HL-60 (cell line): ENCODE results near the gene TBC1D17.

ENCODE experiments used
- DNase-seq, 2 experiments: peaks; one replicate each; pipeline ENCODE4 v3.0.0-alpha.2; 2010 to 2020; ENCODE audit warnings: low read depth in 1 of 2, low spot score in 1 of 2
- H3K27ac ChIP-seq: fragments of 250-450 bp; sonication (Bioruptor Pico); replicated peaks from 2 replicates; pipeline ENCODE4 v1.5.1; 2020; ENCODE audit warnings: mild to moderate bottlenecking, moderate library complexity
- H3K27me3 ChIP-seq: fragments of 250-450 bp; sonication (Bioruptor Pico); 2 replicates; pipeline ENCODE4 v1.5.1; 2021; ENCODE audit warnings: mild to moderate bottlenecking, moderate library complexity; ENCODE audit not compliant: insufficient read depth, poor library complexity, severe bottlenecking
- H3K4me3 ChIP-seq: replicated peaks from 2 replicates; pipeline ENCODE4 v1.5.1; 2011; ENCODE audit warnings: mild to moderate bottlenecking, control low read depth, low read length; ENCODE audit not compliant: insufficient read depth
- GABPA ChIP-seq: IDR thresholded peaks from 2 replicates; pipeline ENCODE4 v1.6.1; 2012; ENCODE audit warnings: low read depth
- POLR2AphosphoS5 ChIP-seq: IDR thresholded peaks from 2 replicates; pipeline ENCODE4 v1.6.1; 2012; ENCODE audit warnings: low read depth
- SPI1 ChIP-seq: IDR thresholded peaks from 2 replicates; pipeline ENCODE4 v1.6.1; 2012; ENCODE audit warnings: low read depth, mild to moderate bottlenecking, borderline replicate concordance
- TF ChIP-seq, protein P1 (sequence below): IDR thresholded peaks from 2 replicates; pipeline ENCODE4 v1.6.1; 2012; ENCODE audit warnings: low read depth; ENCODE audit not compliant: insufficient replicate concordance
- TF ChIP-seq, protein P2 (sequence below): IDR thresholded peaks from one replicate; pipeline ENCODE4 v1.5.1; 2011; ENCODE audit warnings: low read length, control low read depth, inconsistent platforms; ENCODE audit not compliant: insufficient read depth

Gene TBC1D17

DNA sequence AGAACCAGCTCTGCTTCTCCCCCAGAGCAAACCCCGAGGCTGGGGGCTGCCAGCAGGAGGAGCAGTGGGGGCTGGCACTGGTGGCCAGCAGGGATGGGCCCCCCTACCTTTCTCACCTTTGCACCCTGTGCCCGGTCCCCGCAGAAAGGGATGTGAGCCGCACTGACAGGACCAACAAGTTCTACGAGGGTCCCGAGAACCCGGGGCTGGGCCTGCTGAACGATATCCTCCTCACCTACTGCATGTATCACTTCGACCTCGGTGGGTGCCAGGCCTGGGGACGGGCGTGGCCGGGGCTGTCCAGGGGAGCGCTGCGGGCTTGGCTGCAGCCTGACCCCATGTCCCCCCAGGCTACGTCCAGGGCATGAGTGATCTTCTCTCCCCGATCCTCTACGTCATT, 6.6 kb downstream of the TBC1D17 start:
- no peak overlapping the region for H3K27ac ChIP-seq

DNA sequence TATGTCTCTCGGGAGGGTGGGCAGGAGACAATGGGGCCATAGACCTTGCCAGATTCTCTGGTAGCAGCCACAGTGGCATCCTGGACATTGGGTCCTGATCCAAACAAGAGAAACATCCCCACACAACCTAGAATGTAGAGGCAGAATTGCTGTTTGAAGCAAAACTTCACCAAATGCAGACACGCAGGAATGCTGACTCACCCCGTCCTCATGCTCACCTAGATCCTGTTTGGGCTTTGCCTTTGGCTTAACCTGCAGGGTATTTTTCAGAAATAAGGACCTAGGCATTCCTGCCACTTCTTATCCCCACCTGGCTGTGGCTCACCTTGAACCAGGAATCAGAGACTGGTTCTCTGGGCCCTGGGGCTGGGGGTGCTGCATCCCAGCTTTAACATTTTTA, 7.3 kb downstream of the TBC1D17 start:
- DNase-seq = no peak
- no peak overlapping the region for H3K27ac ChIP-seq
- no peaks in the 10 kb centered on the region for H3K27me3 ChIP-seq
- no peak overlapping the region for H3K4me3 ChIP-seq
- no peak for TF ChIP-seq GABPA
- TF ChIP-seq, protein P1, sequence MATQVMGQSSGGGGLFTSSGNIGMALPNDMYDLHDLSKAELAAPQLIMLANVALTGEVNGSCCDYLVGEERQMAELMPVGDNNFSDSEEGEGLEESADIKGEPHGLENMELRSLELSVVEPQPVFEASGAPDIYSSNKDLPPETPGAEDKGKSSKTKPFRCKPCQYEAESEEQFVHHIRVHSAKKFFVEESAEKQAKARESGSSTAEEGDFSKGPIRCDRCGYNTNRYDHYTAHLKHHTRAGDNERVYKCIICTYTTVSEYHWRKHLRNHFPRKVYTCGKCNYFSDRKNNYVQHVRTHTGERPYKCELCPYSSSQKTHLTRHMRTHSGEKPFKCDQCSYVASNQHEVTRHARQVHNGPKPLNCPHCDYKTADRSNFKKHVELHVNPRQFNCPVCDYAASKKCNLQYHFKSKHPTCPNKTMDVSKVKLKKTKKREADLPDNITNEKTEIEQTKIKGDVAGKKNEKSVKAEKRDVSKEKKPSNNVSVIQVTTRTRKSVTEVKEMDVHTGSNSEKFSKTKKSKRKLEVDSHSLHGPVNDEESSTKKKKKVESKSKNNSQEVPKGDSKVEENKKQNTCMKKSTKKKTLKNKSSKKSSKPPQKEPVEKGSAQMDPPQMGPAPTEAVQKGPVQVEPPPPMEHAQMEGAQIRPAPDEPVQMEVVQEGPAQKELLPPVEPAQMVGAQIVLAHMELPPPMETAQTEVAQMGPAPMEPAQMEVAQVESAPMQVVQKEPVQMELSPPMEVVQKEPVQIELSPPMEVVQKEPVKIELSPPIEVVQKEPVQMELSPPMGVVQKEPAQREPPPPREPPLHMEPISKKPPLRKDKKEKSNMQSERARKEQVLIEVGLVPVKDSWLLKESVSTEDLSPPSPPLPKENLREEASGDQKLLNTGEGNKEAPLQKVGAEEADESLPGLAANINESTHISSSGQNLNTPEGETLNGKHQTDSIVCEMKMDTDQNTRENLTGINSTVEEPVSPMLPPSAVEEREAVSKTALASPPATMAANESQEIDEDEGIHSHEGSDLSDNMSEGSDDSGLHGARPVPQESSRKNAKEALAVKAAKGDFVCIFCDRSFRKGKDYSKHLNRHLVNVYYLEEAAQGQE = no peak
- TF ChIP-seq SPI1 = no peak
- TF ChIP-seq POLR2AphosphoS5 = no peak
- TF ChIP-seq, protein P2, sequence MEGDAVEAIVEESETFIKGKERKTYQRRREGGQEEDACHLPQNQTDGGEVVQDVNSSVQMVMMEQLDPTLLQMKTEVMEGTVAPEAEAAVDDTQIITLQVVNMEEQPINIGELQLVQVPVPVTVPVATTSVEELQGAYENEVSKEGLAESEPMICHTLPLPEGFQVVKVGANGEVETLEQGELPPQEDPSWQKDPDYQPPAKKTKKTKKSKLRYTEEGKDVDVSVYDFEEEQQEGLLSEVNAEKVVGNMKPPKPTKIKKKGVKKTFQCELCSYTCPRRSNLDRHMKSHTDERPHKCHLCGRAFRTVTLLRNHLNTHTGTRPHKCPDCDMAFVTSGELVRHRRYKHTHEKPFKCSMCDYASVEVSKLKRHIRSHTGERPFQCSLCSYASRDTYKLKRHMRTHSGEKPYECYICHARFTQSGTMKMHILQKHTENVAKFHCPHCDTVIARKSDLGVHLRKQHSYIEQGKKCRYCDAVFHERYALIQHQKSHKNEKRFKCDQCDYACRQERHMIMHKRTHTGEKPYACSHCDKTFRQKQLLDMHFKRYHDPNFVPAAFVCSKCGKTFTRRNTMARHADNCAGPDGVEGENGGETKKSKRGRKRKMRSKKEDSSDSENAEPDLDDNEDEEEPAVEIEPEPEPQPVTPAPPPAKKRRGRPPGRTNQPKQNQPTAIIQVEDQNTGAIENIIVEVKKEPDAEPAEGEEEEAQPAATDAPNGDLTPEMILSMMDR = no peak

More for the DNA sequence above, 6.6 kb downstream of the TBC1D17 start:
- TF ChIP-seq, protein P1 = no peak
- TF ChIP-seq POLR2AphosphoS5 (no peak), GABPA (no peak), SPI1 (no peak)
- TF ChIP-seq, protein P2 = no peak
- Histone ChIP-seq H3K27me3 (no peaks in the 10 kb centered on the region), H3K4me3 (no peak overlapping the region)
- no peak for DNase-seq

DNA sequence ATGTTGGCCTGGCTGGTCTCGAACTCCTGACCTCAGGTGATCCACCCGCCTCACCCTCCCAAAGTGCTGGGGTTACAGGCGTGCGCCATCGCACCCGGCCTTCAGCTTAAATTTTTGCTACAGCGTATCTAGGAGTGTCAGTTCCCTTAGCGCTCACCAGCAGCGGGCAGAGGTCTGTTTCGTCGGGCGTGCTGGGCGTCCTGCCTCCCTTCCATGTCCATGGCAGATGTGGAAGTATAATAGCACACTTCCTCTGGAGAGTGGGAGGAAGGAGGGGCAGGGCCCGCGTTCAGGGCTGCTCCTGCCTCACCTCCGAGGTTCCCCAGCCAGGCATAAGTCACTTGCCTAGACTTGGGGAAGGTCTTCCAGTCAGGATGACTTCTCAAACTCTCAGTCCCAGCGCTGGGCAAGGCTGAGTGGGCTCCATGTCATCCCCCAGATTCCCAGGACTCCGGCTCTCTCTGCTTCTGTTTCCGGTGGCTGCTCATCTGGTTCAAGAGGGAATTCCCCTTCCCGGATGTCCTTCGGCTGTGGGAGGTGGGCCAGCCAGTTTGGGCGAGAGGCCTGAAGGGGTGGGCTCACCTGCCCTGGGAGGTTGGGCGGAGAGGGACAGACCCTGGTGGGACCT, 9.6 kb downstream of the TBC1D17 start:
- Histone ChIP-seq H3K27ac (no peak overlapping the region), H3K27me3 (no peaks in the 10 kb centered on the region), H3K4me3 (no peak overlapping the region)
- TF ChIP-seq GABPA (no peak), POLR2AphosphoS5 (no peak), SPI1 (no peak)
- TF ChIP-seq, protein P1 = no peak
- TF ChIP-seq, protein P2 = no peak
- DNase-seq = no peak
